Renal cortex interstitium (tissue), 11 donors: ENCODE results near the gene GNAQ. TPM values are rescaled to one million over a fixed set of nuclear protein-coding genes. Genes with fewer than 3 reads are reported as not detected.
"Not testable (repeated sequence)": the region's sequence is repeated elsewhere in the genome, so short reads cannot be mapped to it uniquely, and the experiment has no call there.

Experiments used
- DNase-seq, 11 donors: peaks; one replicate each; pipeline ENCODE4 v3.0.0-alpha.2; 2013; ENCODE audit warnings: low read depth in 9 of 11, low spot score in 4 of 11; ENCODE audit errors: extremely low read depth in 1 of 11
- polyA plus RNA-seq, 3 donors: library from polyadenylated mRNA; unstranded; fragments of 120-200 nt; gene quantifications; one replicate each; pipeline ENCODE4 v1.2.1, GENCODE V29; 2013; ENCODE audit not compliant: insufficient read length in 3 of 3

Gene GNAQ
- polyA plus RNA-seq, 3 donors, result 58.9 to 65.1 (median 60.5) TPM

- DNase-seq, result no peak
These were observed 155.0 kb downstream of the GNAQ start for GRCh38 chr9:77876590-77876989.

GRCh38 chr9:77876091-77876490 is 155.5 kb downstream of the GNAQ start:
- DNase-seq, result peak in 6 of 11 donors; percentile 9 to 37 (median 12)

GRCh38 chr9:77872863-77873262 is 158.7 kb downstream of the GNAQ start:
- no peak for DNase-seq

- no peak for DNase-seq
These were observed 159.4 kb downstream of the GNAQ start for GRCh38 chr9:77872177-77872576.

- DNase-seq, result no peak
These were observed 160.1 kb downstream of the GNAQ start for GRCh38 chr9:77871483-77871882.

- no peak for DNase-seq
These were observed 164.7 kb downstream of the GNAQ start for GRCh38 chr9:77866878-77867277.

GRCh38 chr9:77865385-77866047 is 166.1 kb downstream of the GNAQ start:
- DNase-seq, result no peak

- DNase-seq, result no peak
These were observed 167.3 kb downstream of the GNAQ start for GRCh38 chr9:77864211-77864889.

GRCh38 chr9:77863638-77864037 is 168.0 kb downstream of the GNAQ start:
- DNase-seq, result not testable (repeated sequence)

GRCh38 chr9:77860953-77861352 is 170.7 kb downstream of the GNAQ start:
- not testable (repeated sequence) for DNase-seq

- no peak for DNase-seq
These were observed 173.9 kb downstream of the GNAQ start for GRCh38 chr9:77857513-77858259.

- DNase-seq, result no peak
These were observed 175.0 kb downstream of the GNAQ start for GRCh38 chr9:77856615-77857014.

- no peak for DNase-seq
These were observed 176.7 kb downstream of the GNAQ start for GRCh38 chr9:77854916-77855311.

- no peak for DNase-seq
These were observed 177.2 kb downstream of the GNAQ start for GRCh38 chr9:77854258-77854915.

- DNase-seq, result no peak
These were observed 177.9 kb downstream of the GNAQ start for GRCh38 chr9:77853716-77854115.

- DNase-seq, result no peak
These were observed 179.6 kb downstream of the GNAQ start for GRCh38 chr9:77851882-77852595.

GRCh38 chr9:77848897-77849296 is 182.7 kb downstream of the GNAQ start:
- no peak for DNase-seq

GRCh38 chr9:77848404-77848803 is 183.2 kb downstream of the GNAQ start:
- DNase-seq, result no peak

GRCh38 chr9:77847626-77848025 is 184.0 kb downstream of the GNAQ start:
- DNase-seq, result no peak
